Astrocyte (in vitro differentiated cells and primary cell): ENCODE results near the gene TMA7. TPM values are rescaled to one million over a fixed set of nuclear protein-coding genes. Genes with fewer than 3 reads are reported as not detected.
A peak's percentile ranks its signal among the peaks of the same experiment; 100 is the strongest.

ENCODE experiments used
- DNase-seq: peaks from one replicate; pipeline ENCODE4 v3.0.0-alpha.2; 2010; ENCODE audit warnings: low read depth
- FAIRE-seq: peaks from 2 replicates; lab custom pipeline; 2011; peaks lifted over from hg19 to GRCh38; lab: Jason Lieb, UNC
- H2AFZ ChIP-seq: 2 replicates; pipeline ENCODE4 v1.6.0; 2012; ENCODE audit warnings: low read depth, low read length, inconsistent platforms
- H3K27ac ChIP-seq: 2 replicates; pipeline ENCODE4 v1.5.1; 2011; ENCODE audit warnings: low read depth, low read length, inconsistent platforms
- H3K27me3 ChIP-seq: 2 replicates; pipeline ENCODE4 v1.6.0; 2011; ENCODE audit warnings: low read length, inconsistent platforms; ENCODE audit not compliant: insufficient read depth
- H3K36me3 ChIP-seq: 2 replicates; pipeline ENCODE4 v1.5.1; 2011; ENCODE audit warnings: low read length, inconsistent platforms; ENCODE audit not compliant: insufficient read depth
- H3K4me1 ChIP-seq: 2 replicates; pipeline ENCODE4 v1.5.1; 2011; ENCODE audit warnings: low read length, inconsistent platforms; ENCODE audit not compliant: insufficient read depth
- H3K4me2 ChIP-seq: 2 replicates; pipeline ENCODE4 v1.6.0; 2012; ENCODE audit warnings: low read length, inconsistent platforms
- H3K4me3 ChIP-seq: 2 replicates; pipeline ENCODE4 v1.5.1; 2011; ENCODE audit warnings: low read depth, mild to moderate bottlenecking, low read length, inconsistent platforms; ENCODE audit not compliant: insufficient read depth
- H3K79me2 ChIP-seq: 2 replicates; pipeline ENCODE4 v1.6.0; 2012; ENCODE audit warnings: mild to moderate bottlenecking, low read length, inconsistent platforms; ENCODE audit not compliant: insufficient read depth
- H3K9ac ChIP-seq: 2 replicates; pipeline ENCODE4 v1.6.0; 2012; ENCODE audit warnings: mild to moderate bottlenecking, low read length, inconsistent platforms
- H3K9me3 ChIP-seq: 2 replicates; pipeline ENCODE4 v1.5.1; 2012; ENCODE audit warnings: low read depth, mild to moderate bottlenecking, low read length, inconsistent platforms; ENCODE audit not compliant: insufficient read depth
- H4K20me1 ChIP-seq: 2 replicates; pipeline ENCODE4 v1.6.0; 2012; ENCODE audit warnings: low read length, inconsistent platforms; ENCODE audit not compliant: insufficient read depth
- H3K27ac Mint-ChIP-seq: one replicate; pipeline ENCODE4 v1.8.0; 2021; ENCODE audit warnings: mild to moderate bottlenecking, mixed read lengths; ENCODE audit not compliant: unreplicated experiment
- H3K27me3 Mint-ChIP-seq: one replicate; pipeline ENCODE4 v1.8.0; 2021; ENCODE audit warnings: low read depth, mixed read lengths; ENCODE audit not compliant: unreplicated experiment
- H3K36me3 Mint-ChIP-seq: one replicate; pipeline ENCODE4 v1.8.0; 2021; ENCODE audit warnings: low read depth, mixed read lengths; ENCODE audit not compliant: unreplicated experiment
- H3K4me1 Mint-ChIP-seq: one replicate; pipeline ENCODE4 v1.8.0; 2021; ENCODE audit warnings: low read depth, mixed read lengths; ENCODE audit not compliant: unreplicated experiment
- H3K4me3 Mint-ChIP-seq: one replicate; pipeline ENCODE4 v1.8.0; 2021; ENCODE audit warnings: mild to moderate bottlenecking, moderate library complexity, mixed read lengths; ENCODE audit not compliant: unreplicated experiment
- H3K9me3 Mint-ChIP-seq: one replicate; pipeline ENCODE4 v1.8.0; 2021; ENCODE audit warnings: mild to moderate bottlenecking, mixed read lengths; ENCODE audit not compliant: unreplicated experiment
- CTCF ChIP-seq: IDR thresholded peaks from 2 replicates; pipeline ENCODE4 v1.5.1; 2011; ENCODE audit warnings: low read depth, mild to moderate bottlenecking, inconsistent platforms, low read length, moderate library complexity; ENCODE audit not compliant: insufficient read depth
- EZH2 ChIP-seq: IDR thresholded peaks from 2 replicates; pipeline ENCODE4 v1.6.1; 2012; ENCODE audit warnings: mild to moderate bottlenecking, low read length, inconsistent platforms; ENCODE audit not compliant: insufficient read depth
- total RNA-seq: library from RNA; stranded (reverse); gene quantifications from 2 replicates; pipeline ENCODE4 v1.2.1, GENCODE V29; 2021

TMA7 gene
- total RNA-seq, 1 donor from 2014 or later = 272 TPM

GRCh38 chr3:48469046-48469915 lies 29.2 kb downstream of the TMA7 start:
- no peaks in the 10 kb centered on the region for H3K9me3 ChIP-seq
- peaks cover 21% of the 10 kb centered on the region for H3K4me1 Mint-ChIP-seq

GRCh38 chr3:48470286-48470685 lies 30.2 kb downstream of the TMA7 start:
- Histone ChIP-seq H2AFZ (no peak overlapping the region), H3K4me2 (no peak overlapping the region), H3K4me3 (no peak overlapping the region), H3K9me3 (no peaks in the 10 kb centered on the region), H3K9ac (peak overlapping the region; percentile 7), H3K4me1 (peaks cover 29% of the 10 kb centered on the region), H4K20me1 (peaks cover 14% of the 10 kb centered on the region), H3K79me2 (peaks cover 66% of the 10 kb centered on the region), H3K36me3 (peaks cover 7% of the 10 kb centered on the region), H3K27ac (no peak overlapping the region), H3K27me3 (no peaks in the 10 kb centered on the region)
- FAIRE-seq (no peak), DNase-seq (no peak)
- no peak overlapping the region for H3K27ac Mint-ChIP-seq
- peak overlapping the region; percentile 69 for H3K4me3 Mint-ChIP-seq
- H3K9me3 Mint-ChIP-seq = no peaks in the 10 kb centered on the region
- H3K36me3 Mint-ChIP-seq = peaks cover 19% of the 10 kb centered on the region
- peaks cover 23% of the 10 kb centered on the region for H3K4me1 Mint-ChIP-seq
- TF ChIP-seq CTCF (no peak), EZH2 (no peak)
- no peaks in the 10 kb centered on the region for H3K27me3 Mint-ChIP-seq

More at GRCh38 chr3:48469046-48469915, 29.2 kb downstream of the TMA7 start:
- Histone ChIP-seq H3K27ac (no peak overlapping the region), H3K4me1 (peaks cover 34% of the 10 kb centered on the region), H3K27me3 (no peaks in the 10 kb centered on the region), H3K9ac (no peak overlapping the region), H3K4me2 (no peak overlapping the region), H2AFZ (no peak overlapping the region), H4K20me1 (peaks cover 14% of the 10 kb centered on the region), H3K4me3 (no peak overlapping the region), H3K79me2 (peaks cover 66% of the 10 kb centered on the region), H3K36me3 (peaks cover 7% of the 10 kb centered on the region)
- H3K36me3 Mint-ChIP-seq = peaks cover 14% of the 10 kb centered on the region
- no peaks in the 10 kb centered on the region for H3K27me3 Mint-ChIP-seq
- no peak for DNase-seq
- H3K9me3 Mint-ChIP-seq = no peaks in the 10 kb centered on the region
- no peak for TF ChIP-seq EZH2
- TF ChIP-seq CTCF = no peak
- H3K4me3 Mint-ChIP-seq = peak overlapping the region; percentile 55
- H3K27ac Mint-ChIP-seq = no peak overlapping the region
- no peak for FAIRE-seq

- peak overlapping the region; percentile 99 for H3K4me3 ChIP-seq
- H4K20me1 ChIP-seq = peaks cover 11% of the 10 kb centered on the region
- H3K36me3 Mint-ChIP-seq = peaks cover 20% of the 10 kb centered on the region
- FAIRE-seq (no peak), DNase-seq (peak; percentile 75)
- H3K9me3 ChIP-seq = no peaks in the 10 kb centered on the region
- H3K4me2 ChIP-seq = peak overlapping the region; percentile 97
- H3K27ac ChIP-seq = peak overlapping the region; percentile 97
- H3K27me3 ChIP-seq = no peaks in the 10 kb centered on the region
- TF ChIP-seq CTCF (no peak), EZH2 (no peak)
- H3K4me1 ChIP-seq = peaks cover 8% of the 10 kb centered on the region
- H3K27ac Mint-ChIP-seq = peak overlapping the region; percentile 100
- H3K79me2 ChIP-seq = peaks cover 52% of the 10 kb centered on the region
- peak overlapping the region; percentile 89 for H2AFZ ChIP-seq
- H3K9ac ChIP-seq = peak overlapping the region; percentile 97
- H3K27me3 Mint-ChIP-seq = no peaks in the 10 kb centered on the region
- no peaks in the 10 kb centered on the region for H3K9me3 Mint-ChIP-seq
- H3K4me3 Mint-ChIP-seq = peak overlapping the region; percentile 98
- peaks cover 14% of the 10 kb centered on the region for H3K4me1 Mint-ChIP-seq
- H3K36me3 ChIP-seq = peaks cover under 1% of the 10 kb centered on the region
Measured at GRCh38 chr3:48472673-48472922, 32.5 kb downstream of the TMA7 start.
